Neural cell (in vitro differentiated cells): ENCODE measurements around the gene RUNX1. TPM values are rescaled to one million over a fixed set of nuclear protein-coding genes. Genes with fewer than 3 reads are reported as not detected.

Source experiments
- H2AFZ ChIP-seq: fragments of 200-600, 300-800 bp; sonication (generic), shearing (Covaris generic); 2 replicates; pipeline ENCODE4 v1.6.0; 2014; ENCODE audit warnings: low read depth, mild to moderate bottlenecking, antibody characterized with exemption, low read length, moderate library complexity
- H3F3A ChIP-seq: fragments of 200-600 bp; shearing (Covaris generic); 2 replicates; pipeline ENCODE4 v1.6.1; 2016; ENCODE audit warnings: mild to moderate bottlenecking, moderate library complexity, mixed read lengths, antibody characterized with exemption, low read length; ENCODE audit not compliant: insufficient read depth, poor library complexity, severe bottlenecking
- H3K27ac ChIP-seq: fragments of 200-600, 300-800 bp; sonication (generic), shearing (Covaris generic); 2 replicates; pipeline ENCODE4 v1.5.1; 2014; ENCODE audit warnings: mild to moderate bottlenecking, low read length, moderate library complexity
- H3K27me3 ChIP-seq: fragments of 300-800, 200-600 bp; sonication (generic), shearing (Covaris generic); 2 replicates; pipeline ENCODE4 v1.6.0; 2014; ENCODE audit warnings: mild to moderate bottlenecking, low read depth, low read length, moderate library complexity; ENCODE audit not compliant: insufficient read depth
- H3K36me3 ChIP-seq: fragments of 300-800, 200-600 bp; sonication (generic), shearing (Covaris generic); 2 replicates; pipeline ENCODE4 v1.5.1; 2014; ENCODE audit warnings: mild to moderate bottlenecking, antibody characterized with exemption, low read length, moderate library complexity; ENCODE audit not compliant: insufficient read depth
- H3K4me2 ChIP-seq: fragments of 300-800, 200-600 bp; sonication (generic), shearing (Covaris generic); 2 replicates; pipeline ENCODE4 v1.6.0; 2014; ENCODE audit warnings: mild to moderate bottlenecking, low read length
- H3K4me3 ChIP-seq: fragments of 300-800, 200-600 bp; sonication (generic), shearing (Covaris generic); 2 replicates; pipeline ENCODE4 v1.5.1; 2014; ENCODE audit warnings: mild to moderate bottlenecking, low read length, moderate library complexity
- H3K79me2 ChIP-seq: fragments of 200-600 bp; shearing (Covaris generic); replicated peaks from 2 replicates; pipeline ENCODE4 v1.6.0; 2014; ENCODE audit warnings: mild to moderate bottlenecking, low read length, moderate library complexity; ENCODE audit not compliant: insufficient read depth
- H3K9ac ChIP-seq: fragments of 300-800, 200-600 bp; sonication (generic), shearing (Covaris generic); 2 replicates; pipeline ENCODE4 v1.6.1; 2016; ENCODE audit warnings: mild to moderate bottlenecking, low read length, mixed read lengths
- H3K9me2 ChIP-seq: fragments of 200-600 bp; shearing (Covaris generic); 2 replicates; pipeline ENCODE4 v1.6.1; 2016; ENCODE audit warnings: mild to moderate bottlenecking, low read length, mixed read lengths; ENCODE audit not compliant: insufficient read depth
- H3K9me3 ChIP-seq: fragments of 200-600, 300-800 bp; sonication (generic), shearing (Covaris generic); 2 replicates; pipeline ENCODE4 v1.6.1; 2016; ENCODE audit warnings: mild to moderate bottlenecking, mixed run types, low read length, moderate library complexity, mixed read lengths
- H4K20me1 ChIP-seq: fragments of 200-600 bp; shearing (Covaris generic); 2 replicates; pipeline ENCODE4 v1.6.1; 2016; ENCODE audit warnings: mild to moderate bottlenecking, mixed run types; ENCODE audit not compliant: insufficient read depth
- EP300 ChIP-seq: fragments of 450-650 bp; conservative IDR thresholded peaks from 2 replicates; pipeline ENCODE4 v1.6.1; 2014; ENCODE audit warnings: antibody characterized with exemption, mild to moderate bottlenecking, moderate library complexity; ENCODE audit not compliant: poor library complexity, severe bottlenecking
- EZH2 ChIP-seq: fragments of 200-600, 300-800 bp; shearing (Covaris generic), sonication (generic); IDR thresholded peaks from 2 replicates; pipeline ENCODE4 v1.6.1; 2014; ENCODE audit warnings: antibody characterized with exemption, low read length, borderline replicate concordance, mild to moderate bottlenecking; ENCODE audit not compliant: insufficient read depth, poor library complexity, severe bottlenecking
- MXI1 ChIP-seq: fragments of 450-650 bp; conservative IDR thresholded peaks from 2 replicates; pipeline ENCODE4 v1.6.1; 2014; ENCODE audit warnings: antibody characterized with exemption, mild to moderate bottlenecking; ENCODE audit not compliant: poor library complexity, severe bottlenecking
- POLR2AphosphoS5 ChIP-seq: IDR thresholded peaks from 2 replicates; pipeline ENCODE4 v1.6.1; 2012
- RAD21 ChIP-seq: fragments of 450-650 bp; conservative IDR thresholded peaks from 2 replicates; pipeline ENCODE4 v1.6.1; 2014; ENCODE audit warnings: antibody characterized with exemption, mild to moderate bottlenecking, moderate library complexity
- REST ChIP-seq: IDR thresholded peaks from 2 replicates; pipeline ENCODE4 v1.6.1; 2012; ENCODE audit warnings: borderline replicate concordance
- SMC3 ChIP-seq: fragments of 450-650 bp; conservative IDR thresholded peaks from 2 replicates; pipeline ENCODE4 v1.6.1; 2014; ENCODE audit warnings: antibody characterized with exemption, mild to moderate bottlenecking, moderate library complexity; ENCODE audit not compliant: poor library complexity
- TAF1 ChIP-seq: IDR thresholded peaks from 2 replicates; pipeline ENCODE4 v1.6.1; 2012; ENCODE audit warnings: low read depth
- polyA plus RNA-seq: library from polyadenylated mRNA; depleted of rRNA; stranded (reverse); fragments of >200 nt; gene quantifications from 2 replicates; pipeline ENCODE4 v1.2.3, GENCODE V29; 2014
- TF ChIP-seq, protein P1 (sequence below): fragments of 450-650 bp; IDR thresholded peaks from 2 replicates; pipeline ENCODE4 v1.5.1; 2014; ENCODE audit warnings: antibody characterized with exemption, mild to moderate bottlenecking, moderate library complexity; ENCODE audit not compliant: poor library complexity, severe bottlenecking

Gene RUNX1
- polyA plus RNA-seq, 1 donor from 2014 or later: not detected

GRCh38 chr21:35004314-35004713, 44.8 kb downstream of the RUNX1 start:
- H3K79me2 ChIP-seq: no peaks in the 10 kb centered on the region
- TF ChIP-seq POLR2AphosphoS5: no peak
- TF ChIP-seq EP300: no peak
- no peak for TF ChIP-seq RAD21
- no peak for TF ChIP-seq REST
- H3F3A ChIP-seq: no peaks in the 10 kb centered on the region
- no peak overlapping the region for H3K27ac ChIP-seq
- no peak overlapping the region for H2AFZ ChIP-seq
- H3K4me3 ChIP-seq: no peak overlapping the region
- no peak overlapping the region for H3K9ac ChIP-seq
- H3K36me3 ChIP-seq: no peaks in the 10 kb centered on the region
- no peaks in the 10 kb centered on the region for H4K20me1 ChIP-seq
- no peaks in the 10 kb centered on the region for H3K27me3 ChIP-seq
- H3K9me2 ChIP-seq: no peaks in the 10 kb centered on the region
- no peaks in the 10 kb centered on the region for H3K9me3 ChIP-seq
- H3K4me2 ChIP-seq: no peak overlapping the region

GRCh38 chr21:35002879-35003722, 46.0 kb downstream of the RUNX1 start:
- Histone ChIP-seq H2AFZ (no peak overlapping the region), H3K27me3 (no peaks in the 10 kb centered on the region), H3K79me2 (no peaks in the 10 kb centered on the region), H4K20me1 (no peaks in the 10 kb centered on the region), H3K9ac (no peak overlapping the region), H3K9me3 (no peaks in the 10 kb centered on the region), H3F3A (no peaks in the 10 kb centered on the region), H3K36me3 (no peaks in the 10 kb centered on the region), H3K27ac (no peak overlapping the region), H3K4me3 (no peak overlapping the region), H3K4me2 (no peak overlapping the region), H3K9me2 (no peaks in the 10 kb centered on the region)
- no peak for TF ChIP-seq POLR2AphosphoS5

- TF ChIP-seq EZH2 (no peak), TAF1 (no peak), EP300 (no peak), RAD21 (no peak), POLR2AphosphoS5 (no peak), REST (no peak), SMC3 (no peak), MXI1 (no peak)
- TF ChIP-seq, protein P1, sequence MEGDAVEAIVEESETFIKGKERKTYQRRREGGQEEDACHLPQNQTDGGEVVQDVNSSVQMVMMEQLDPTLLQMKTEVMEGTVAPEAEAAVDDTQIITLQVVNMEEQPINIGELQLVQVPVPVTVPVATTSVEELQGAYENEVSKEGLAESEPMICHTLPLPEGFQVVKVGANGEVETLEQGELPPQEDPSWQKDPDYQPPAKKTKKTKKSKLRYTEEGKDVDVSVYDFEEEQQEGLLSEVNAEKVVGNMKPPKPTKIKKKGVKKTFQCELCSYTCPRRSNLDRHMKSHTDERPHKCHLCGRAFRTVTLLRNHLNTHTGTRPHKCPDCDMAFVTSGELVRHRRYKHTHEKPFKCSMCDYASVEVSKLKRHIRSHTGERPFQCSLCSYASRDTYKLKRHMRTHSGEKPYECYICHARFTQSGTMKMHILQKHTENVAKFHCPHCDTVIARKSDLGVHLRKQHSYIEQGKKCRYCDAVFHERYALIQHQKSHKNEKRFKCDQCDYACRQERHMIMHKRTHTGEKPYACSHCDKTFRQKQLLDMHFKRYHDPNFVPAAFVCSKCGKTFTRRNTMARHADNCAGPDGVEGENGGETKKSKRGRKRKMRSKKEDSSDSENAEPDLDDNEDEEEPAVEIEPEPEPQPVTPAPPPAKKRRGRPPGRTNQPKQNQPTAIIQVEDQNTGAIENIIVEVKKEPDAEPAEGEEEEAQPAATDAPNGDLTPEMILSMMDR: no peak
- H3K36me3 ChIP-seq: no peaks in the 10 kb centered on the region
- H3K4me2 ChIP-seq: no peak overlapping the region
- H4K20me1 ChIP-seq: no peaks in the 10 kb centered on the region
- H3K9me2 ChIP-seq: no peaks in the 10 kb centered on the region
- no peaks in the 10 kb centered on the region for H3K79me2 ChIP-seq
- H3K9ac ChIP-seq: no peak overlapping the region
- H3K27me3 ChIP-seq: no peaks in the 10 kb centered on the region
- H3K9me3 ChIP-seq: no peaks in the 10 kb centered on the region
- H2AFZ ChIP-seq: no peak overlapping the region
- no peaks in the 10 kb centered on the region for H3F3A ChIP-seq
- H3K27ac ChIP-seq: no peak overlapping the region
- no peak overlapping the region for H3K4me3 ChIP-seq
These were observed 49.6 kb downstream of the RUNX1 start for GRCh38 chr21:34999397-34999941.
